Measurements from ENCODE around the gene CLASP1. TPM values are rescaled to one million over a fixed set of nuclear protein-coding genes. Genes with fewer than 3 reads are reported as not detected.

Gene CLASP1
- total RNA-seq, 4 donors from 2014 or later, result 43.0 to 53.9 (median 51.3) TPM

GRCh38 chr2:121409388-121409787 lies 239.9 kb downstream of the CLASP1 start:
- H3K36me3 ChIP-seq, result peaks cover 0 to 16% (median 5%) of the 10 kb centered on the region in 4 donors
- intact Hi-C loops (cut with DNase I; ENCODE audit: low total_unique reads), result no loop called here
- in situ Hi-C loops (cut with MboI; ENCODE audit: low pct_ligation_motif_present in 1 of 4, low pct_unique_long_range_greater_than_20kb in 1 of 4, low sequenced_read_pairs in 3 of 4), result loop anchor here in 1 of 4 donors (25.0 kb wide), 1 partner anchor 303 kb away; no protein-coding TSS in a partner anchor

GRCh38 chr2:121408641-121409040 lies 240.6 kb downstream of the CLASP1 start:
- DNase-seq, result no peak
- TF ChIP-seq POLR2AphosphoS5 (IDR thresholded peaks at IDR 0.05) (no peak), CTCF (IDR thresholded peaks at IDR 0.05) (no peak), EP300 (IDR thresholded peaks at IDR 0.05; ENCODE audit: low read depth) (no peak), POLR2A (IDR thresholded peaks at IDR 0.05) (no peak)
- intact Hi-C loops (cut with DNase I; ENCODE audit: low total_unique reads) (no loop called here), in situ Hi-C loops (cut with MboI; ENCODE audit: low pct_ligation_motif_present in 1 of 4, low pct_unique_long_range_greater_than_20kb in 1 of 4, low sequenced_read_pairs in 3 of 4) (loop anchor here in 1 of 4 donors (25.0 kb wide), 1 partner anchor 304 kb away; no protein-coding TSS in a partner anchor)
- no peaks in the 10 kb centered on the region for H3K27me3 ChIP-seq
- H3K36me3 ChIP-seq, result peaks cover 0 to 22% (median 8%) of the 10 kb centered on the region in 4 donors
- H3K4me3 ChIP-seq, result no peak overlapping the region
- no peaks in the 10 kb centered on the region for H3K4me1 ChIP-seq
- 93 to 95% methylated on average over 3 of the region's 3 CpGs for WGBS, 2 donors (ENCODE audit: low coverage in 1 of 2)
- H3K27ac ChIP-seq, result no peak overlapping the region
- no peaks in the 10 kb centered on the region for H3K9me3 ChIP-seq

More at GRCh38 chr2:121409388-121409787, 239.9 kb downstream of the CLASP1 start:
- Histone ChIP-seq H3K4me3 (no peak overlapping the region), H3K4me1 (no peaks in the 10 kb centered on the region), H3K27me3 (no peaks in the 10 kb centered on the region), H3K27ac (no peak overlapping the region), H3K9me3 (no peaks in the 10 kb centered on the region)
- WGBS, 2 donors (ENCODE audit: low coverage in 1 of 2), result 54 to 98% methylated on average over 2 of the region's 2 CpGs
- TF ChIP-seq CTCF (IDR thresholded peaks at IDR 0.05) (no peak), POLR2A (IDR thresholded peaks at IDR 0.05) (no peak), POLR2AphosphoS5 (IDR thresholded peaks at IDR 0.05) (no peak), EP300 (IDR thresholded peaks at IDR 0.05; ENCODE audit: low read depth) (no peak)
- no peak for DNase-seq

GRCh38 chr2:121405233-121405632 lies 244.0 kb downstream of the CLASP1 start:
- in situ Hi-C loops (cut with MboI; ENCODE audit: low pct_ligation_motif_present in 1 of 4, low pct_unique_long_range_greater_than_20kb in 1 of 4, low sequenced_read_pairs in 3 of 4), result loop anchor here in 1 of 4 donors (25.0 kb wide), 1 partner anchor 307 kb away; no protein-coding TSS in a partner anchor
- no peak overlapping the region for H3K4me3 ChIP-seq
- intact Hi-C loops (cut with DNase I; ENCODE audit: low total_unique reads), result no loop called here
- 79 to 88% methylated on average over 4 to 6 of the region's 6 CpGs for WGBS, 2 donors (ENCODE audit: low coverage in 1 of 2)
- no peaks in the 10 kb centered on the region for H3K9me3 ChIP-seq
- no peak for TF ChIP-seq POLR2A (IDR thresholded peaks at IDR 0.05)
- no peak for TF ChIP-seq POLR2AphosphoS5 (IDR thresholded peaks at IDR 0.05)
- TF ChIP-seq EP300 (IDR thresholded peaks at IDR 0.05; ENCODE audit: low read depth), result no peak
- no peak for DNase-seq
- peaks cover 0 to 34% (median 13%) of the 10 kb centered on the region in 4 donors for H3K36me3 ChIP-seq
- no peak overlapping the region for H3K27ac ChIP-seq
- no peaks in the 10 kb centered on the region for H3K27me3 ChIP-seq
- no peaks in the 10 kb centered on the region for H3K4me1 ChIP-seq

- intact Hi-C loops (cut with DNase I; ENCODE audit: low total_unique reads) (no loop called here), in situ Hi-C loops (cut with MboI; ENCODE audit: low pct_ligation_motif_present in 1 of 4, low pct_unique_long_range_greater_than_20kb in 1 of 4, low sequenced_read_pairs in 3 of 4) (loop anchor here in 1 of 4 donors (25.0 kb wide), 1 partner anchor 312 kb away; no protein-coding TSS in a partner anchor)
- TF ChIP-seq CTCF (IDR thresholded peaks at IDR 0.05) (no peak), POLR2A (IDR thresholded peaks at IDR 0.05) (no peak), EP300 (IDR thresholded peaks at IDR 0.05; ENCODE audit: low read depth) (no peak), POLR2AphosphoS5 (IDR thresholded peaks at IDR 0.05) (no peak)
- Histone ChIP-seq H3K4me1 (no peaks in the 10 kb centered on the region), H3K27me3 (no peaks in the 10 kb centered on the region), H3K9me3 (no peaks in the 10 kb centered on the region), H3K36me3 (peaks cover 0 to 39% (median 19%) of the 10 kb centered on the region in 4 donors), H3K4me3 (no peak overlapping the region), H3K27ac (no peak overlapping the region)
- WGBS, 2 donors (ENCODE audit: low coverage in 1 of 2), result 81 to 88% methylated on average over 5 of the region's 5 CpGs
- no peak for DNase-seq
Measured at GRCh38 chr2:121400201-121400600, 249.1 kb downstream of the CLASP1 start.
